GM18499 (cell line): ENCODE results near the gene SMYD3.
"Not testable (repeated sequence)": the region's sequence is repeated elsewhere in the genome, so short reads cannot be mapped to it uniquely, and the experiment has no call there.

Source experiments
- ATAC-seq: cut with Tn5 transposase; IDR thresholded peaks from one replicate; pipeline ENCODE4 v1.9.1; 2021; ENCODE audit warnings: moderate number of reproducible peaks; ENCODE audit not compliant: insufficient read depth, unreplicated experiment

SMYD3 gene

GRCh38 chr1:245986404-245987218 is 520.5 kb downstream of the SMYD3 start:
- no peak for ATAC-seq

- no peak for ATAC-seq
Observed at GRCh38 chr1:245984390-245985155, 522.5 kb downstream of the SMYD3 start.

DNA sequence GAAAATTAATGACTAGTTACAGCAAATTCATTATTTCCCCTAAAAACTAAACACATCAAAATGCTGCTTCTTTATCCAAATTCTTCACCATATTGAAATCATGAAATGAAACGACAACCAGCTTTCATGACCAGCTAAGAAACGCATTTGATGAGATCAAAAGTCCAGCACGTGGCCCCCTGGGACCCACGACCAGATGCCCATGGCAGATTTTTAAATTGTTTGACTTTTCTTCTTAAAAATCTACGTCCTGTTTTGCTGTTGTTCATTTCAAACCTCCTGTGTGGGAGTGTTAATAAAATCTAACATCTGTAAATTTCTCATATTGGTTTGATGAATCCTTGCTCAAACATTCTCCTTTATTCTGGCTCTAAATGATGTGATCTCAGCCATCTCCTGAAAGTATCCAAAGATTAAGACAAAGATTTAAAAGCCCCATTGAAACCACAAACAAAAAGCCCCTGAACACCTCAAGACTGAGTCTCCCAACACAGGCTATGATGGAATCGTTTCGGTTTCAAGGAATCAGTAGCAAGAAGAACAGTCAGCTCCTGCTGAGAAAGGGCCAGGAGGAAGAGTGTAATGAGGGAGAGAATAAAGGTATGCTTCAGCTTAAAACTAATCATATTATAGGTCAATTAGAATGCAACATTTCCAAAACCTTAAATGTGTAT is 523.6 kb downstream of the SMYD3 start:
- no peak for ATAC-seq

- ATAC-seq = no peak
Observed at GRCh38 chr1:245979589-245979988, 527.5 kb downstream of the SMYD3 start.

DNA sequence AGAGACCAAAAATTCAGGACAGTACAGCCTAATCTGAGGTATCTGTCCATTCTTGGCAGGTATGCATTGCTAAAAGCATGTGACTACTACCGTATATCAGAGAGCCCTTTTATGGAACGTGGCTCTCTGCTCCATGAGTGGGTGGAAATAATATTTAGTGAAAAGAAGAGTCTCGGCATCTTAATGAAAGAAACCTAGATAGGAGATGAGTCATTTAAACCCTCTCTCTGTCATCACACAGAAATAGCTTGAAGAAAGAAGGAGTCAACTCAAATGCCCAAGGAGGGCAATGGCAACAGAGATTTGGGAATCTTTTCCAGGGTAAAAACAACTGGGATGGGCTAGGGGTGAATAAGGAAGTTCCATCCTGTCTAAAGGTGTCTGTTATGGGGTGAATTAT is 528.2 kb downstream of the SMYD3 start:
- no peak for ATAC-seq

DNA sequence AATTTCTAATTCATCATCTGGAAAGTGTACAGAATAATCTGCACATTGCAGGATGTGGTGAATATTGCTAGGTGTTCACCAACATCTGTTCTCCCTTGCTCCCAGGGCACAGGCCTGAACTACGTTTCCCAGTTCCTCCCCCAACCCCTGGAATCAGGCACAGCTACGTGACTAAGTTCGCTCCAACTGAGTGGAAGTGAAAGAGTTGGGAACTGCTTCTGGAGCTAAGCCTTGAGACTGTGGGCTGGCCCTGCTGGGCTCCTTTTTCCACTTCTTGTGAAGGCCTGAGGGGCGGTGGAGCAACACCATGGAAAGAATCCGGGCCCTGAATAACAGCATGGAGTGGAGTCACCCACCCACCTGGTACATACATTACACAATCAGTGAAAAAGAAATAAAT is 534.6 kb downstream of the SMYD3 start:
- ATAC-seq = no peak

DNA sequence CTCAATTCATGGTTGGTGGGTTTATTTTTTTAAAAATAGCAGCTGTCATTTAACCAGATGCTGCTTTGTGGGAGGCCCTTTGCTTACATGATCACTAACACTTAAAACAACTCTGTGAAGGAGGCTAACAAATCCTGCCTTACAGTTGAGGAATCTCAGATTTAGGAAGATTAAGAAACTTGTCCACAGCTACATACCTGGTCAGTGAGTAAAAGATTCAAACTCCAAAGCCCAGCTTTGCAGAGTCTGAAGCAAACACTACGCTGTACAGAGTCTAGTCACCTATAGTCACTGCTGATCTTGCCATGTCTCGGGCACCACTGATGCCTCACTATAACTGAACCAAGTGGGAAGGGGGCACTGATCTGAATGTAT is 535.4 kb downstream of the SMYD3 start:
- no peak for ATAC-seq

GRCh38 chr1:245971076-245971710 is 535.9 kb downstream of the SMYD3 start:
- not testable (repeated sequence) for ATAC-seq

DNA sequence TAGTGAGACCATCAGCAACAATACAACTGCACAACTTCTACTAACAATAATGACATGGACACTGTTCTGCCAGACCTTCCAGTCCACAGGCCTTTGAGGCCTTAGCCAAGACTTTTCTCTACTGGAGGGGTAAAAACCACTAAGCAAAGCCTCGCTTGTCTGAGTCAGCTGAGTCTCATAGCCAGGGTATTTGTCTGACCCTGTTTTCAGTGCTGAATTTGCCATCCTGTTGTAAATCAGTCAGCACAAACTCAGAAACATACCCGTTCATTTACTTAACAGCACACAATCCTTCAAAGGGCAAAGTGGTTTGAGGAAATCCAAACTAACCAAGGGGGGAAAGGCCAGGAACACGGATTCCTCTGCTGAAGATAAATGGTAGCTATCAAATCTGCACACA is 537.8 kb downstream of the SMYD3 start:
- no peak for ATAC-seq

DNA sequence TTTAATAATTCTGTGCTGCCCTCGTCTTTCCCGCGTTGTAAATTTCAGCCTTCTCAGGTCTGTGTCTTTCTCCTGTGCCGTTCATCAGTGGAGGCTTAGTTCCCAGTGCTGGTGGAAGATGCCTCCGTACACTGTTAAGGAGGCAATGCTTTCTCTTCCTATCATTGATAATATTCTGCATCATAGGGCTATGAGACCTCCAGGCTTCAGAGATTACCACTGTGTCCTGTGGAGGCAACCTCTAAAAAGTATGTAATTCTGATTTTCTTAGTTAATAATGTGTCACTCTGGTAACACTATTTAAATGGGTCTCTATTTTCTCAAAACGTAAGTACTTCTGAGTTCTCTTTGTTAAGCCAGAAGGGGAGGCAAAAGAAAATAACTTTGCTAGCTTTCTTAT is 538.3 kb downstream of the SMYD3 start:
- no peak for ATAC-seq

DNA sequence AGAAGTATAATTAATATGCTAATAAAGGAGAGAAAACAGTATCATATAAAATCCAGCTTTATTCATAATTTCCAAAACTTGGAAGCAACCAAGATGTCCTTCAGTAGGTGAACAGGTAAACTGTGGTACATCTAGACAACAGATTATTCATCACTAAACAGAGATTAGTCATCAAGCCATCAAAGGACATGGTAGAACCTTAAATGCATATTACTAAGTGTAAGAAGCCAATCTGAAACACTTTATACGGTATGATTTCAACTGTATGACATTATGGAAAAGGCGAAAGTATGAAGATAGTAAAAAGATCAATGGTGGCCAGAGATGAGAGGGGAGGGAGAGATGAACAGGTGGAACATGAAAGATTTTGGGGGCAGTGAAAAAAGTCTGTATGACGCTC is 541.7 kb downstream of the SMYD3 start:
- ATAC-seq = no peak

DNA sequence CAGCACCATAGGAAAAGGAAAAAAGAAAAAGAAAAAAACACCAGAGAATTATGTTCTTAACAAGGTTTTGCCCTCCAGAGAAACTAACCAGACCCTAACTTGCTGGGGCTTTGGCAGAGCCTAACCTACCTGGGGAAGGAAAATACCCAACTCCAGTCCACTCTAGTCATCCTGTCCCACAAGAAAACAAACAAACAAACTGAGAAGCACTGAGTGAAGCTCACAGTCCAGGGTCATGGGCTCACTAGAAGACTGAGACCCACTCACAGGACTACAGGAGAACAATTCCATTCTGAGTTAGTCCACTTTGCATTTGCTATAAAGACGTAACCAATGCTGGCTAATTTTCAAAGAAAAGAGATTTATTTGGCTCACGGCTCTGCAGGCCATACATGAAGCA is 543.4 kb downstream of the SMYD3 start:
- ATAC-seq = no peak

GRCh38 chr1:245962453-245962852 is 544.6 kb downstream of the SMYD3 start:
- no peak for ATAC-seq

GRCh38 chr1:245961137-245961540 is 545.9 kb downstream of the SMYD3 start:
- no peak for ATAC-seq

- ATAC-seq = no peak
Observed at GRCh38 chr1:245960171-245960570, 546.9 kb downstream of the SMYD3 start.

- no peak for ATAC-seq
Observed at GRCh38 chr1:245958016-245958415, 549.1 kb downstream of the SMYD3 start.

- ATAC-seq = no peak
Observed at GRCh38 chr1:245957427-245957826, 549.7 kb downstream of the SMYD3 start.

GRCh38 chr1:245956225-245956624 is 550.9 kb downstream of the SMYD3 start:
- ATAC-seq = no peak

GRCh38 chr1:245953876-245954660 is 553.0 kb downstream of the SMYD3 start:
- ATAC-seq = no peak
